GOT3 (cell line): Measurements from ENCODE around the gene CBX4.

Experiments used
- DNase-seq: peaks from one replicate; lab custom pipeline; 2025; ENCODE audit warnings: mixed read lengths; lab: John Stamatoyannopoulos, UW

Gene CBX4

DNA sequence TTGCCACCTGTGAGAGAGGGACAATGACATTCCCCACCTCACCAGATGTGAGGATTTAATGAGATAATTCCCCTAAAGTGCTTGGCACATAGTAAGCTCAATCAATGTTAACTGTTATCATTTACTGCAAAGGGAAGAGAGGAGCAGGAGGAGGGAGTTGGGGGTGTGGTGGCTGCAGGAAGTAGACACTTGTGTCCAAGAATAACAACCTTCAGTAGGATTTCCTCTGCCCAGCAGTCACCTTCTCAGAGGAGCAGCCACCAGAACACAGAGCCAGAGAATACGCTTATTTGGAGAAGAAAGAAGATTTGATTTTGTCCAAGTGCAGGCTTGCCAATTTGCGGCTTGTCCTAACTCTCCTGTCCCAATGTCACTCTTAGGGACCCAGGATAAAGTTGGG lies 10.2 kb downstream of the CBX4 start:
- no peak for DNase-seq

- no peak for DNase-seq
Observed at GRCh38 chr17:79826841-79827578, 12.2 kb downstream of the CBX4 start.

GRCh38 chr17:79826204-79826680 lies 13.0 kb downstream of the CBX4 start:
- no peak for DNase-seq

DNA sequence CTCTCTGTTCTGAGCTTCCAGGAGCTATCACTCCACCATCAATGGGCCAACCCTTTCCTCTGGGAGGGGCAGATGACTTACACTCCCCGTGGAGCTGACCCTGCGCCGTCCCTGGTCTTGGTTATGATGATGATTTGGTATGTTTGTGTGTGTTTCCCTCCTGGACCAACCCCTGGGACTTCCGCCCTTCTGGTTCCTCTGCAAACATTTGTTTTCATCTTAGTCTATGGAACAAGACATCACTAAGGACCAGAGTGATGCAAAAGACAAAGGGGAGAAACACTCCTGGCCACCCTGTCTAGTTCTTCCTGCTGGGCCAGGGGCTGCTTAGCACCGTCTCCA lies 13.7 kb downstream of the CBX4 start:
- no peak for DNase-seq

GRCh38 chr17:79824893-79825579 lies 14.2 kb downstream of the CBX4 start:
- DNase-seq = no peak

- no peak for DNase-seq
Observed at GRCh38 chr17:79824234-79824633, 15.0 kb downstream of the CBX4 start.

GRCh38 chr17:79822583-79823124 lies 16.6 kb downstream of the CBX4 start:
- no peak for DNase-seq

GRCh38 chr17:79821331-79822095 lies 17.7 kb downstream of the CBX4 start:
- DNase-seq = no peak

DNA sequence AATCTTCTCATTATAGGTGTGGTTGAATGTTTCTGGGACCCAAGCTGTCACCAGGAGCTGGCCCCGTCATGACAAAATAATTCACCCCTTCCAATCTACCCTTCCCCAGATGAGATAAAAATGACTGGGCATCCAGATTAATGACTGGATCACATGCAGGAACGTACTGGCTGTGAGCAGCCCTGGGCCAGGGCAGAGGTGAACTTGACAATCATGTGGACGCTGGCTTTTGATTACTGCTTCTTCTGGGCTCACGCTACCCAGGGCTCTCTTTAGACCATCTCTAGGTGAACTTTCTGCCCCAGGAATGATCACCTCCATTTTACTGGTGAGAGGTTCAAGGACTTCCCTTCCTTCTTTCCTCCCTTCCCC lies 18.3 kb downstream of the CBX4 start:
- DNase-seq = no peak

GRCh38 chr17:79819534-79820276 lies 19.5 kb downstream of the CBX4 start:
- no peak for DNase-seq

- DNase-seq = no peak
Observed at GRCh38 chr17:79819085-79819484, 20.2 kb downstream of the CBX4 start.

DNA sequence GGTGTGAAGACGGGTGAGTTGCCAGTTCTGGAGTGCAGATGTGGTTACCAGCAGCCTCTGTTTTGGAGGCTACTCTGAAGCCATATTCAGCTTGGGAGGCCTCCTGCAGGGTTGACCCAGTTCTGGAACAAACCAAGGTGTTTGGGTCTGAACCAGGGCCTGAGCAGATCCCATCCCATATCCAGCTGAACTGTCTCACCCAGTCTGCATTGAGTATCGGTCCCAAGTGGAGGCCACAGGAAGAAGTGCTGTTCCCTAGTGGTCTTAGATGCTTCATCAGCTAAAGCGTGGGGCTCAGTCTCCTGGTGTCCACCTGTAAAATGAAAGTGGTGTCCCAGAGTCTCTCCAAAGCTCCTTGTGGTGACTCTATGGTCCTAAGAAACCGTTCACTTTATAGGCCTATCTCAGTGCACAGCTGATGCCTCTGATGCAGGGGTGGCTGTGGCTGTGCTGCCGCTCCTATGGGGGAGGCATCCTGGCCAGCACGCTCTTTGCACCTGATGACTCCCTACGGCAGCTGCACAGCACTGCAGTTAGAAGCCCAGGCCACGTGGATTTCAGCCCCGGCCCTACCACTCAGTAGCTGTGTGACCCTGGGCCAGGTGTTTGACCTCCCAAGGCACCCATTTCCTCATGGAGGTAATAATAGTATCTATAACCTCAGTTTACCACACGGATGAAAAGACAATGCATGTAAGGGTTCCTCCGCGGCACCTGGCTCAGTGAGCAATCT lies 21.0 kb downstream of the CBX4 start:
- DNase-seq = no peak

- no peak for DNase-seq
Observed at GRCh38 chr17:79815836-79816461, 23.3 kb downstream of the CBX4 start.

DNA sequence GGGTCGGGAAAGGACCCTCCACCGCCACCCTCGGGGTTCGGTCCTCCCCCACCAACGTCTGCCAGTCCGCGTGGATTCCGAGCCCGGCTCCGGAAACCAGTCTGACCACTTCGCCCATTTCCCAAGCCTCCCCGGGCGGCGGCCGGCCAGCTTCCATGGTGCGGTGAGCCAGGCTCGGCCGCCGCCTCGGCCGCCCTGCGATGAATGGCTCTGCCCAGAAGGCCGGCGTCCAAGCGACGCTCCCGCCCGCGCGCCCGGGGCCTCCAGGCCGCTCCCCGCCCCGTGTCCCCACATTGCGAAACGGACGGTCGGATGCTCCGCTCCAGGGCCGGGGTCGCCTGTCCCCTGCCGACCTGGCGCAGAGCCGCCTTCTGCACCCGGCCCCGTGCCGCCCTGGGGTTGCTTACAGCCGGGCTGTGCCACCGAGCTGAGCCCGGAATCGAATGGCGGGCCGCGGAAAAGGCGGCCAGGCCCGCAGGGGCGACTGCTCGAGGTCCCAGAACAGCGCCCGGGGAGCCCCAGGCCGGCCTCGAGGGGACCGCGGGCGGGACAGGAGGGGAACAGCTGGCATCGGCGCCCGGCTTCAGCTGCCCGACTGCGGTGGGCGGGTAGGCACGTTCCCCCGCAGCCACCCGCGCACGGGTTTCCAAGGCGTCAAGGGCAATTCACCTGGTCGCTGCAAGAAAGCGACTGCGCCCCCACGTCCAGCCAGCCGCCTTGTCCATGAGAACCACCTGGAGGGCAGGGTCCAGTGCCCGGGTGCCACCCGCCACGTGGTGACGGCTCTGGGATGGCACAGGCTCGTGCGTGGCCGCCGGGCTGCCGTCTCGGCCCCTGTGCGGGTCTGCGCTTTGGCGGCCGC lies 24.0 kb downstream of the CBX4 start:
- DNase-seq = no peak

GRCh38 chr17:79814127-79814973 lies 24.9 kb downstream of the CBX4 start:
- DNase-seq = no peak

DNA sequence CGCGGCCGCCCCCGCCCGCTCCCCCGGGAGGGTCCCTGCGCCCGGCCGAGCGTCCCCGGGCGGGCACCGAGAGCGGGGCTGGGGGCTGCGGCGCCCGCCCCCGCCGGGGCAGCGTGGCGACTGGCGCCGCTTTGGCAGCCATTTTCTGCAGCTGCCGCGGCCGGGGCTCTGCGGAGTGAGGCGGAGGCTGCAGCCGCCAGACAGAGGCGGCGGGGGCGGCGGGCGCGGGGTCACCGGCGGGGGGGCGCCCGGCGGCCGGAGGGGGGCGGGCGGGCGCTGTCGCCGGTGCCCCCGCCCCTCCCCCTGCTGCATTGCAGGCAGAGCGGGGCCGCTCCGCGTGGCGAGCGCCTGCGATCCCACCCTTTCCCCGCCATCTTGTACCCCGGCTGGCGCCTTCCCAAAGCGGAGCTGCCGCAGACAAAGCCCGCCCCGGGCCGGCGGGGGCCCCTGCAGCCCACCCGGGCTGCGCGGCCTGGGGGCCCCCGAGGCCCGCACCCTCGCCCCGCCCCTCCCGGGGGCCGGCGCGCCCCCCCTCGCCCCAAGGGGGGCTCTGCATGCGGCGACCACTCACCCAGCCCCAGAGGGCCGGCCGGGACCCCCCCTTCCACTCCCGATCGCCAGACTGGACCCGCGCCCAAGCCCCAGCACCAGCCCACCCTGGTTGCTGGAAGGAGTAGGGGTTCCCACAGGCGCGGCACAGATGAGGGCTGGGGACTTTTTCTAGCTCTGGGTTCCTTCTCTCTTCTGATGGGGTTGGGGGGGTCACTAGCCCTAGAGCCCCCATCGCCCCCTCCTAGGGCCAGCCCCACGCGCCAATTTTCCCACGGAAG lies 25.7 kb downstream of the CBX4 start:
- DNase-seq = no peak

- DNase-seq = no peak
Observed at GRCh38 chr17:79812353-79813258, 26.6 kb downstream of the CBX4 start.
